ENCODE data around the gene RCAN1.
"Not testable (repeated sequence)": the region's sequence is repeated elsewhere in the genome, so short reads cannot be mapped to it uniquely, and the experiment has no call there.

The RCAN1 gene

DNA sequence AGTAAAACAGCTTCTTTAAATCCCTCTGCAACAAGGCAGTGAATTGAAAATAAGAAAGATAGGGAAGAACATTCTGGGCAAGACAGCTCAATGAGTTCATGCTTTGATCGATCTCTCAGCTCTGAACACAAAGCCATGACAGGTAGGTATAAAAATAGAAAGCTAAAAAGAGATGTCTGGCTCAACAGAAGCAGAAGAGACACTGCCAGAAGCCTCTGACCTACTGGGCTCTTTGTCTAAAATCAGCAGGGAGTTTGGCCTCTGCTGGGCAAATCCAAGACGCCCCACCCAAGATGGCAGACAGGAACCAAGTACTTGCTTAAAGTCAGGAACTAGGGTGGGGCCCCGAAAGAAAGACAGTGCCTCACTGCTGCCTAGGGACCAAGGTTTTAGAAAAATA, 147.6 kb downstream of the RCAN1 start:
- not testable (repeated sequence) for ATAC-seq; H3K9me3 Mint-ChIP-seq; DNase-seq (ENCODE audit: low spot score in 2 of 2); H3K4me1 Mint-ChIP-seq; H3K4me3 Mint-ChIP-seq; H3K36me3 Mint-ChIP-seq; H3K27ac Mint-ChIP-seq
